ENCODE data around the gene GAS1. TPM values are rescaled to one million over a fixed set of nuclear protein-coding genes. Genes with fewer than 3 reads are reported as not detected.

Gene GAS1
- total RNA-seq, 4 donors from 2014 or later = 53.1 to 89.2 (median 66.6) TPM

DNA sequence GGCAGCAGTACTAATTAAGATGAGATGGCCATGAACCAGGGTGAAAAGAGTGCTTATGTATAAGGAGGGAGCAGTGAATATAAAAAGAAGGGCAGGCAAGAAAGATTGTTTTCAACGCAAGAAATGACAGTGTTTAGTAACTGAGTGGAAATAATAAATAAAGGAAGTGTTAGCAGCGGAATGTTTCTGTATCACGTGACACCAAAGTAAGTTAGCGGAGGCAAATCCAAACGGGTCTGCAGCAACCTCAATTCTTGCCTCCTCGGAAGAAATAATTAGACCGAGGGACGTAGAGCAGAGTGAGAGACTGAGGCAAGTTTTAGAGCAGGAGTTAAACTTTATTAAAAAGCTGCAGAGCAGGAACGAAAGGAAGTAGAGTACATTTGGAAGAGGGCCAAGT is 15.4 kb upstream of the GAS1 start:
- TF ChIP-seq, protein P1, sequence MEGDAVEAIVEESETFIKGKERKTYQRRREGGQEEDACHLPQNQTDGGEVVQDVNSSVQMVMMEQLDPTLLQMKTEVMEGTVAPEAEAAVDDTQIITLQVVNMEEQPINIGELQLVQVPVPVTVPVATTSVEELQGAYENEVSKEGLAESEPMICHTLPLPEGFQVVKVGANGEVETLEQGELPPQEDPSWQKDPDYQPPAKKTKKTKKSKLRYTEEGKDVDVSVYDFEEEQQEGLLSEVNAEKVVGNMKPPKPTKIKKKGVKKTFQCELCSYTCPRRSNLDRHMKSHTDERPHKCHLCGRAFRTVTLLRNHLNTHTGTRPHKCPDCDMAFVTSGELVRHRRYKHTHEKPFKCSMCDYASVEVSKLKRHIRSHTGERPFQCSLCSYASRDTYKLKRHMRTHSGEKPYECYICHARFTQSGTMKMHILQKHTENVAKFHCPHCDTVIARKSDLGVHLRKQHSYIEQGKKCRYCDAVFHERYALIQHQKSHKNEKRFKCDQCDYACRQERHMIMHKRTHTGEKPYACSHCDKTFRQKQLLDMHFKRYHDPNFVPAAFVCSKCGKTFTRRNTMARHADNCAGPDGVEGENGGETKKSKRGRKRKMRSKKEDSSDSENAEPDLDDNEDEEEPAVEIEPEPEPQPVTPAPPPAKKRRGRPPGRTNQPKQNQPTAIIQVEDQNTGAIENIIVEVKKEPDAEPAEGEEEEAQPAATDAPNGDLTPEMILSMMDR (IDR thresholded peaks at IDR 0.05; ENCODE audit: low read depth) = no peak

DNA sequence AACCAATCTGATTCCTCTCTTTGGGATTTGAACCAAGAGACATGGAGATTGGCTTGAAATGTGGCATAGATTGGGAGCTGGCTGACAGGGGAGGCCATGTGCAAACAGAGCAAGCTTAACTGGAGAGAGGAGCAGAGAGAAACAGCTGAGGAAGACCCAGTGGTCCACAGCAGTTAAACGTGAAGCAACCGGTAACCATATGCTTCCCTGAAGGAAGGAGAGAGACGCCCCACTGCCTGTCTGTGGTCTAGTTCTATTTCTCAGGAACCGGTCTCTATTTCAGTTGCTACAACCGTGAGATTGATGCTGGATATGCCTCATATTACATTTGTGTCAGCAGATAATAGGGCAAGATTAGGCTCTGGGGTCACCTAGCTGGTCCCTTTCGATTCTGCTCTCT is 13.6 kb upstream of the GAS1 start:
- TF ChIP-seq, protein P1 (IDR thresholded peaks at IDR 0.05; ENCODE audit: low read depth) = no peak

DNA sequence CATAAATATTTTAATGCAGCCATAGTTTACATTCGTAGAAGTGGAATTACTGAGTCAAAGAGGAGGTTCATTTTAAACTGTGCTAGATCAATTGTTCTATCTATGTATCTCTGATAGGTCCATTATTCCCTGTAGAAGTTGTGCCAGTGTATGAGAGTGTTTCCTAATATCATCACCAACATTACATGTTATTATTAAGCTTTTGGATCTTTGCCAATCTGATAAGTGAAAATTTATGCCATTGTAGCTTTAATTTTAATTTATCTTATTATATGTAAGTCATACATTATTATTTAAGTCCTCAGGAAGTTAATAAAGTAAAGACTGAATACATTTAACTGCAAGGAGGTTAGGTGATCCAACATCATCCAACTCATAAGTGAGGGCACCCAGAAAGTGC is 10.9 kb upstream of the GAS1 start:
- TF ChIP-seq, protein P1 (IDR thresholded peaks at IDR 0.05; ENCODE audit: low read depth) = no peak

DNA sequence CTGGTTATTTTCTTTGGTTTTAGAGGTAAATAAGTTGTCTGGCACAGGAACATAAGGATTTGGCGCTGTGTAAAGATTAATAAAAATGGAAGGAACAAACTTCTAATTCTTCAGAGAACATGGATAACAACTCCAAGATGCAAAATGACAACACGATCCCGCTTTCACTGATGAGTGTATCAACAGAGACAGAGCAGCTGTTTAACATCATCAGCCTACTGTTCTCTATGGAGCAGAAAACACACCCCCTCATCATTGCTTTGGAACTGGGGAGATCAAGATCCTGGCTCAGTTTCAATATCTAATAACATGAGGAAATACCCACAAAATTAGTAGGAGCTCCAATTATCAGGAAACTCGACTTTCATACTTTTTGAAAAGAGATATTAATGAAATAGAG is 8.3 kb upstream of the GAS1 start:
- TF ChIP-seq, protein P1 (IDR thresholded peaks at IDR 0.05; ENCODE audit: low read depth) = no peak

DNA sequence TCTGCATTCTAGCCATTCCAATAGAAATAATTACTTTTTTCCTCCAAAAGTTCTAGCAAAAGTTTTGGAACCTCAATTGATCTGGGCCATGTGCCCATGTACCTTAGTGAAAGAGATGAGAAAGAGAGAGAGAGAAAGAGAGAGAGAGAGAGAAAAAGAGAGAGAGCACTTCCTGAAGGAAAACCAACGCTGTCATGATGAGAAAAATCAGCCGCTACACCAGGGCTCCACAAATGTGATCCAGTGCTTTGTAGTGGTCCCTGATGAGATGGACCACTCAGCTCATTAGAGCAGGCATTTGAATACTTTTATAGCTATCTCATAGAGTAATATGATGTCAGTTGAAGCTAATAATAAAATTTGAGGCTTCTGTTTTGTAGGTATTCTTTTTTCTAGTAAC is 7.7 kb upstream of the GAS1 start:
- TF ChIP-seq, protein P1 (IDR thresholded peaks at IDR 0.05; ENCODE audit: low read depth) = no peak

DNA sequence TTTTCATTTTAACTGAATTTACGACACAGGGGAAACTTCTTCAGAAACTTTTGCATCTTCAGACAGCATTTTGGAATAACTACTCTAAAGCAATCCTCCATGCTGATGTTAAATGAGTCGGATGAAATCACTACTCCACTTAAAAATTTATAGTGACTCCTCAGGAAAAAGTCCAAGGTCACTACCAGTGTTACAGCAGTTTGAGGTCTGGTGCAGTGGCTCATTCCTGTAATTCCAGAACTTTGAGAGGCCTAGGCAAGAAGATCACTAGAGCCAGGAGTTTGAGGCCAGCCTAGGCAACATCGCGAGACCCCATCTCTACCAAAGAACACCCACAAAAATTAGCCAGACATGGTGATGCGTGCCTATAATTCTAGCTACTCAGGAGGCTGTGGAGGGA is 5.9 kb upstream of the GAS1 start:
- TF ChIP-seq, protein P1 (IDR thresholded peaks at IDR 0.05; ENCODE audit: low read depth) = no peak

DNA sequence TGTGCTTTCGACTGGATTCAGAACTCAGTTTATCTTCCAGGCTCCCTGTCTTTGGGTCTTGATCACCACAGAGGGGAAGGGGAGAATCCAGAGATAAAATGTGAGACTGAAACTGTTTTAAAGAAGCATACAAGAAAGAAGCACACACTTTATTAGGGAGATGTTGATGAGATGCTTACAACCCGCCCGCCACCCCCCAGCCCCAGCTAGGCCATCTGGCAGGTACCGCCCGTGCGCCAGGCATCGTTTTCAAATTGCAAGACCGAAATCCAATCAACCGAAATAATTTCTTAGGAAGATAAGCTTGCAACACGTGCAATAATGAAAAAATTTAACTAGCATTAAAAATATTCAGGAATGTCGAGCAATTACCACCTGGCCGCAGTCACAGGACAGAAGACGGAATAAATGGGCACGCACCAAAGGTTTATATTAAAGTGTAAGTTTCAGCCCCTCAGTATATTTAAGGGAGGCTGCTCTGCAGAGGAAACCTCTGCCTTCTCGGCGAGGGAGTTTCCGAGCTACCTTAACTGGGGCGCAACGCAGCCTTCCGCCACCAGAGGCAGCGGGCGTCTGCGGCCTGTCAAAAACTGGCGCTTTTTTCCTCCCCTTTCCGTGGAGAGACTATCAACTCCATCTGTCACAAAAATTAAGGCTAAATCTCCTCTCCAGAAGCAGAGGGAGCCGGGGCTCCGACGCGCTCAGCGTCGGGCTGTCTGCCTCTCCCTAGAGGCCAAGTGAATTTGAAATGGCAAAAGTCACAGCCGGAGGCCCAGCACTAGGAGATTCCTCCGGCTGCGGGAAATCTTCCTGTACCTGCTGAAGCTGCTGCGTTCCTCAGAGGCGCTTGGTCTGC is 996 bp upstream of the GAS1 start:
- TF ChIP-seq, protein P1 (IDR thresholded peaks at IDR 0.05; ENCODE audit: low read depth) = no peak
